Fibroblast of upper back skin (primary cell): Measurements from ENCODE around the gene ARHGAP24.
A peak's percentile ranks its signal among the peaks of the same experiment; 100 is the strongest.

Experiments used
- DNase-seq: peaks from one replicate; pipeline ENCODE4 v3.0.0-alpha.2; 2013

ARHGAP24 gene

GRCh38 chr4:85591406-85592098 is 116.6 kb downstream of the ARHGAP24 start:
- DNase-seq: no peak

DNA sequence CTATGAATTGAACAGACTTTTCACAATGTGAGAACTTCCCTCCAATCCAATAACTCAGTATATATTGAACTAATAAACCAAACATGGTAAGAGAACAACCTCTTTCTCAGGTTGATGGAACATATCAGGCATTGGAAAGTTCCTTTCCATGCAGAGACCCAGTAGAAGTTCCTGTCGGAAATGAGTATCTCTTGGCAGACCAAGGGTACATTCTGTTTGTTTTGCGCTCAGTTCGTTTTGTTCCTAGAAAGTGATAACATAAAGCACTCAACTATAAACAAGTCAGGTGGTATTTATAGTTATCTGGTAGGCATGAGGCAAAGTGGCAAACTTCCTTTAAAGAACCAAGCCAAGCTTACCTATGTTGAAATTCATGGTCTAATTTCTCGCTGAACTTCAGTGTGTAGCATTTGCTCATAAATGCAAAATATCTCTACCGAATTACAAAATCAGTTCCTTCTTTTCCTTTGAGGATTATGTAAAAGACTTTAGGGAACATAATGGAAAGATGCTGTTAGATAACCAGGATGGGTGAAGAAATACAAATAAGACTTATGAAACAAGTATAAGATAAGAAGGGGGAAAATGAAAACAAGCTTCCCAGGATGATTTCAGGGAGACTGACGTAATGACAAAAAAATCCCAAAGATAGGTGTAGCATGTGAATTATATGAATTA is 120.3 kb downstream of the ARHGAP24 start:
- DNase-seq: no peak

GRCh38 chr4:85595796-85596559 is 121.0 kb downstream of the ARHGAP24 start:
- no peak for DNase-seq

GRCh38 chr4:85598936-85599335 is 124.0 kb downstream of the ARHGAP24 start:
- DNase-seq: no peak

DNA sequence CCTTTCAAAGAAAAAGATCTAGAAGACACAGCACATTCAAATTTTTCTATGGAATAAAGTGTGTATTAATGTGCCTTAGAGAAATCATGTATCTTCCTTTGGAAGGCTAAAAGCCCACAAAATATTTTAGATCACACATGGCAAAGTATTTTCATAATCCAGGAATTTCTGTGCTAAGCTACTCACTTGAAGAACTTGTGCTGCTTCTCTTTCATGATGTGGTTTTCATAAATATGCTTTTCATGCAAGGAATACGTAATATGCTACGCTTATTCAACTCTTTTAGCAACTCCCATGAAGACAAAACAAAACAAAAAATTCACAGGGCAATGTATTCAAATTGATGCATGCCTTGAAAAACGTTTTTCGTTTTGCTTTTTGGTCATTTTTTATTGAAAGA is 125.6 kb downstream of the ARHGAP24 start:
- peak; percentile 57 for DNase-seq

GRCh38 chr4:85603437-85604336 is 128.7 kb downstream of the ARHGAP24 start:
- DNase-seq: peak; percentile 8

DNA sequence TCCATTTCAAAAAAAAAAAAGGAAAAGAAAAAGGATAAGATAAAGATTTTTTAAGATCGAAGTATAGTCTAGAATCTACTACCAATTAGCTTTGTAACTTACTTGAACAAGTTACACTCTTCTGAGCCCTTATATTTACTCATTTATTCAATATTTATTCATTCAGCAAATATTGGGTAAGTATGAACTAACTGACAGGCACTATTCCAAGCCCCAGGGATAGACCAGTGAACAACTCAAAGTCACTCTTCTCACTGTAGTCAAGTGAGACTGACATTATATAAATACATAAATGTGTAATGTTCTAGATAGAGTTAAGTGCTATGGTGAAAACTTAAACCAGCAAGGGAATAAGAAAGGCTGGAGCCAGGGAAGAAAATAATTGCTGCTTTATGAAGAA is 131.6 kb downstream of the ARHGAP24 start:
- DNase-seq: no peak

GRCh38 chr4:85607624-85608023 is 132.7 kb downstream of the ARHGAP24 start:
- no peak for DNase-seq

- no peak for DNase-seq
These were observed 135.5 kb downstream of the ARHGAP24 start for GRCh38 chr4:85610450-85610849.

DNA sequence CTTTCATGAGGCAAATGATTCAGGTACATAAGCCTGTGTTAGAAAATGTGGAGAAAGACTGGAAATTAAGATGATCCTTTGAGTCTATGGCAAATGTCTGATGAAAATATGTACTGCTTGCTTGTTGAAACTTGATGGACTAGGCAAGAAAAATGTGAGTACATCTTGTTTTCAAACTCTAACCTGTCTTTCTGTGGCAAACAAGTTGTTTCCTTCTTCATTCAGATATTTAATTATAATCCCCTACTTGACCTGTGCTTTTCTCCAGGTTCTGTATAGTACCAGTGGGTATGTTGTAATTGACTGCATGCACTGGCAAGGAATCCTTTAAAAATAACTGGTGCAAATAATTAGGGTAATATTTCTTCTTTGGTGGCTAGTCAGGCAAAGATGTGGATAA is 136.7 kb downstream of the ARHGAP24 start:
- no peak for DNase-seq

GRCh38 chr4:85613901-85614300 is 139.0 kb downstream of the ARHGAP24 start:
- no peak for DNase-seq

DNA sequence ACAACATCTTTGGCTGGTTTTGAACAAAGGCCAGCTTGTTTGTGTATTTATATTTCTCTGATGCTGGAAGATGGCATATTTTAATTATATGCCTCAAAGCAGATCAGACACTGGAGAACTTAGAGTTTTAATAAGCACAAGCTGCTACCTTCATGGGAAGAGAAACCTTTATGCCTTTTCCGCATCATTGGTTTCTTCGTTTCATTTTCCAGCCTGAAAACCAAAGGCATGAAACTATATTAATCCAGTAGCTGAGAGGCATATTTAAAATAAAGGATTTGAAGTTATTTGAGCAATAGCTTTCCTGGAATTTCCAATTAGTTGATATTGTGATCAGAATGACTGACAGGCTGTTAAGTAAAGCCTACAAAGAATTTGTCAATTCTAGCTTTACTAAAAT is 141.0 kb downstream of the ARHGAP24 start:
- no peak for DNase-seq

DNA sequence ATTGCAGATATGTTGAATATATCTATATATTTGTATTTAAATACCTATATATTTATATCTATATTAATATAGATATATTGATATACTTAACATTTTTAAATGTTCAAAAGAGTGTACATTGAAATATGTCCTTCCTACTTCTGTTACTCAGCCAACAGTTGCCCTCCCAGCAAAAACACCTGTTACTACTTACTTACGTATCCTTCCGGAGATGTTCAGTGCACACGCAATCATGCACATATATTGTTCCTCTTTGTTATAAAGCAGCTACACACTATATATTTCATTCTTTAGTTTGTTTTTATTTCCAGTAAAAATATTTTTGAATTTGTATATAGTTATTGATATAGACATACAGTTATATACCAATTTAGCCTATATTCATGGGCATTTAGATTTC is 142.3 kb downstream of the ARHGAP24 start:
- DNase-seq: no peak

GRCh38 chr4:85632981-85633380 is 158.0 kb downstream of the ARHGAP24 start:
- DNase-seq: no peak

DNA sequence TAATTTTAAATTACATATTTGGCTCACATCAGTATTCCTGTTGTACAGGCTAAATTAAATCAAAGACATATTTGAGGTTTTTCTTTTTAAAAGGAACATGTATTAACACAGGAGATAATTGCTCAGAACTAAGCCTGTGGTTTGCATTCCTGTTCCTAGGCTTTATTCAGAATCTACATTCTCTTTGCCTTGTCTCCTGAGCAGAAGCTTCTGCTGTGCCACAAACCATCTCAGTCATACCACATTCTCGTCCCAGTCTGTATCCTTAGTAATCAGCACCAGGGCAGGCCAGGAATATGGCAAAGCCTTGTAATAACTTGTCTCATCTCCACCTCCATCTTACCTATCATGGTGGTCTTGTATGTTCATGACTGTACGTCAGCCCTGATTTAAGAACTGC is 162.8 kb downstream of the ARHGAP24 start:
- DNase-seq: peak; percentile 38

DNA sequence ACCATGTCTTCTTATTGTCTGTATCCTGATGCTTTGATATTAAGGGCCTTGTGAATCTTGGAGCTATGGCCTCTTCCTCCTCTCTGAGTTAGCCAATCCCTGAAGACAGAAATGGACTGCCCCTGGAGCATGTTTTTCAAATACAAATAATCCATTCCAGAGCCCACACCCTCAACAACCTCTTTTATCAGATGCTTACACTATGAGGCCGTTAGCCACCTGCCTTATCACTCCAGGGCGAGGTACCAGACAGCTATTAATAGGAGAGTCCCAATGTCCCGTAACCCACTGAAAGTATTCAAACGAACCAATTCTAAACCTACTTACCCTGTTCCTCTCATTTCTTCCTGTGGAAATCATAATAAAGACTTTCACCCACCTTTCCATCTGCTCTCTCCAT is 165.0 kb downstream of the ARHGAP24 start:
- no peak for DNase-seq

DNA sequence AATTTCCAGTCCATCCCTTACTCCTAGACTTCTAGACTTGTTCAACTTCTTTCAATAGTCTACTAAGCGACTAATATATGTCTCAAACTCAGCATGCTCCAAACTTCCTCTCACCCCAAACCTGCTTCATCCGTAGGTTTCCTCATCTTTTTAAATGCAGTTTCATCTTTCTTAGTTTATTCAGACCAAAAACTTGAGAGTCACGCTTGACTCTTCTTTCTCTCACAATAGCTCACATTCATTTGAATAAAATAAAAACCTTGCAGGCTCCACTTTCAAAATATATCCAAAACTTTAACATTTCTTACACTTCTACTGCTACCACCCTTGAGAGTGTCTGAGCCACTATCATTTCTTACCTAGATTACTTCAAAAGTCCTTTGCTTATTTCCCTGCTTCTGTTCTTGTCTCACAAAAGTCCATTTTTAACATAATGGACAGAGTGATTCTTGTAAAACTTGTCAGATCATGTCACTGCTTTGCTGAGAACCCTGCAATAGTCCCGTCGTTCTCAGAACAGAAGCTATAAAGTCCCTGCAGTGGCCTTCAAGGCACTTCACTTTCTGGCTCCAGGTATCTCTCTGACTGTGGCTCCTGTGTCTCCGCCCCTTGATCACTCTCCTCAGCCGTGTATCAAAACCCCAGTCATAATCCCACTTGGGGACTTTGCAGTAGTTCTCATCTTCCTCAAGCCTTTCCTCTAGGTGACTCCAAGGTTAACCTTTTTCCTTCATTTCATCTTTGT is 167.6 kb downstream of the ARHGAP24 start:
- DNase-seq: no peak

GRCh38 chr4:85644061-85644460 is 169.1 kb downstream of the ARHGAP24 start:
- no peak for DNase-seq

DNA sequence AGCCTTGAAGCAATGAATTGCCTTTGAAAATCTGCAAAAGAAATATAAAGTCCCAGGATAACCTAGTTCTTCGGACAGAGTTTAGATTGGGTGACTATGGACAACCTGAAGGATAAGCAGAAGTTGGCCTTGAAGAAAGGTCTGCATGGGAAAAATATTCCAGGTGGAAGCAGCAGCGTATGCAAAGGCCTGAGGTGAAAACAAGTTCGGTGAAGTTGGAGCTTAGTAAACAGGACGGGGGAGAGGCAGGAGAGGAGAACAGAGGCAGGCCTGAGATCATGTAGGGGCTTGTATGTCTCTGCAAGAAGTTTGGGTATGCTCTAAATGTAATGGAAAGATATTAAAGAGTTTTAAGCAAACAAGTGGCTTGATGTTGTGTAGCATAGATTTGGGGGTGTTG is 176.0 kb downstream of the ARHGAP24 start:
- DNase-seq: no peak

- no peak for DNase-seq
These were observed 182.0 kb downstream of the ARHGAP24 start for GRCh38 chr4:85656759-85657505.

GRCh38 chr4:85658766-85659439 is 184.0 kb downstream of the ARHGAP24 start:
- DNase-seq: no peak
